Measurements from ENCODE around the gene ERN1. TPM values are rescaled to one million over a fixed set of nuclear protein-coding genes. Genes with fewer than 3 reads are reported as not detected.

The ERN1 gene
- total RNA-seq, 1 donor from 2014 or later = 22.1 TPM

DNA sequence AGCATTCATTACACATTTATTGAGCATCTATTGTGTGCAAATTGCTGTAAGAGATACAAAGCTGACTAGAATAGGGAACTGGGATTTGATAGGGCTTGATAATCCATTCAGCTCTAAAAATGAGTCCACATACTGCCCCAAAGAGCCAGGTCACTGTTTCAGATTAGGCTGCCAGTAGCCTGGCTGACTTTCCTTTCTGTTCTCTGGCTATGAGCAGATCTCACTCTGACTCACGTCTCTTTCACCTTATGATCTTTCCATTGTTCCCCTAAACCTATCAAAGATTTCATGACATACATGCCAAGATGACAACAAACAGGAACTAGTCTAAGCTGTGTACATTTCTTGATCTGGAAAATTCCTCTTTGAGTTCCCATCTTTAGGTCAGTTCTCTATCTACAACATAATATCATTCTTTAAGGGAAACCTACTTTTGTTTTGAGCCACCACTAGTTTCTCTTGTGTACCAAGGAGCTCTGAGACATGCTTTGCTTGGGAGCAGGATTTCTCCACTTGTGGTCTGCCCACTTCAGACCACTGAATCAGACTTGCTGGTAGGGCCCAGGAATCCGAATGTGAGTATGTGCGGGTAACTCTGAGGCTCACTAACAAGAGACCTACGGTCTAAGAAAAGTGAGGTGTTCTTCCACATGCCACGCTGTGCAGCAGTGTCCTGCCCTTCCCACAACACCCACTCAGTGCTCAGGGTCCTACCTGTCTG, 68.6 kb downstream of the ERN1 start:
- FAIRE-seq = peak; percentile 62
- DNase-seq (ENCODE audit: low read depth) = peak; percentile 85
- TF ChIP-seq, protein P1, sequence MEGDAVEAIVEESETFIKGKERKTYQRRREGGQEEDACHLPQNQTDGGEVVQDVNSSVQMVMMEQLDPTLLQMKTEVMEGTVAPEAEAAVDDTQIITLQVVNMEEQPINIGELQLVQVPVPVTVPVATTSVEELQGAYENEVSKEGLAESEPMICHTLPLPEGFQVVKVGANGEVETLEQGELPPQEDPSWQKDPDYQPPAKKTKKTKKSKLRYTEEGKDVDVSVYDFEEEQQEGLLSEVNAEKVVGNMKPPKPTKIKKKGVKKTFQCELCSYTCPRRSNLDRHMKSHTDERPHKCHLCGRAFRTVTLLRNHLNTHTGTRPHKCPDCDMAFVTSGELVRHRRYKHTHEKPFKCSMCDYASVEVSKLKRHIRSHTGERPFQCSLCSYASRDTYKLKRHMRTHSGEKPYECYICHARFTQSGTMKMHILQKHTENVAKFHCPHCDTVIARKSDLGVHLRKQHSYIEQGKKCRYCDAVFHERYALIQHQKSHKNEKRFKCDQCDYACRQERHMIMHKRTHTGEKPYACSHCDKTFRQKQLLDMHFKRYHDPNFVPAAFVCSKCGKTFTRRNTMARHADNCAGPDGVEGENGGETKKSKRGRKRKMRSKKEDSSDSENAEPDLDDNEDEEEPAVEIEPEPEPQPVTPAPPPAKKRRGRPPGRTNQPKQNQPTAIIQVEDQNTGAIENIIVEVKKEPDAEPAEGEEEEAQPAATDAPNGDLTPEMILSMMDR (IDR thresholded peaks at IDR 0.05; ENCODE audit: insufficient read depth, low read length, severe bottlenecking) = no peak
- Histone ChIP-seq H3K36me3 (ENCODE audit: control insufficient read depth, insufficient read depth, low read length) (peaks cover 30% of the 10 kb centered on the region), H3K27me3 (ENCODE audit: control insufficient read depth, insufficient read depth, low read length) (no peaks in the 10 kb centered on the region), H3K4me3 (ENCODE audit: low read depth, low read length) (no peak overlapping the region)

DNA sequence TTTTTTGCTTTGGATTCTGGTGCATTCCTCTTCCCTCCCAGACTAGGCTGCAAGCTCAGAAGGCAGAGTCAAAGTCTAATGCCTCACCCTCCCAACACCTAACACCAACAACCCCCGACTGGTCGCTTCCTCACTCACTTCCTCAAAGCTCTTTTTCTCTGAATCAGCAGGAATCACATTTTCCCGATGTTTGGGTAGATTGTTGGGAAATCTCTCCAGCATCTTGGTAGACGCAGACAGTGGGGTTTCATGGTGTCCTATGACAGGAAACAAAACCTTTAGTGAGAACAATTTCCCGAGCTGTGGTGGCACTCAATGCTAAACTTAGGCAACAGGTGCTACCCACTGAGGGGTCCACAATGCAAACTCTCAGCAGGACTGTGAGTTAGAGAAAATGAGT, 69.6 kb downstream of the ERN1 start:
- Histone ChIP-seq H3K27me3 (ENCODE audit: control insufficient read depth, insufficient read depth, low read length) (no peaks in the 10 kb centered on the region), H3K36me3 (ENCODE audit: control insufficient read depth, insufficient read depth, low read length) (peaks cover 37% of the 10 kb centered on the region), H3K4me3 (ENCODE audit: low read depth, low read length) (no peak overlapping the region)
- peak; percentile 18 for FAIRE-seq
- TF ChIP-seq, protein P1 (IDR thresholded peaks at IDR 0.05; ENCODE audit: insufficient read depth, low read length, severe bottlenecking) = no peak
- no peak for DNase-seq (ENCODE audit: low read depth)

DNA sequence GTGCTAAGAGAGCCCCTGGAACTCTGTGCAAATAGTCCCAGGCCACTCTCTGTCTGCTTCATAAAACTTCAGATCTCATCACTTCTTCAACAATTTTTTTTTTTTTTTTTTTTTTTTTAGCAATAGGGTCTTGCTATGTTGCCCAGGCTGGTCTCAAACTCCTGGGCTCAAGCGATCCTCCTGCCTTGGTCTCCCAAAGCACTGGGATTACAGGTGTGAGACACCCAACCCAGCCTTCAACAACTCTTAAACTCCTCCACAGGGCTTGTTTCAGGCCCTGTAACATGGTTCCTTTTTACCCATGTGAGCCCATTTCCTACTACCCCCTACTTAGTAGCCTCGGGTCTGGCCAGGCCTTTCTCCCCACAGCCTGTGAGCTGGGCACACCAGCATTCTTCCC, 70.2 kb downstream of the ERN1 start:
- TF ChIP-seq, protein P1 (IDR thresholded peaks at IDR 0.05; ENCODE audit: insufficient read depth, low read length, severe bottlenecking) = no peak
- no peak for FAIRE-seq
- H3K36me3 ChIP-seq (ENCODE audit: control insufficient read depth, insufficient read depth, low read length) = peaks cover 40% of the 10 kb centered on the region

DNA sequence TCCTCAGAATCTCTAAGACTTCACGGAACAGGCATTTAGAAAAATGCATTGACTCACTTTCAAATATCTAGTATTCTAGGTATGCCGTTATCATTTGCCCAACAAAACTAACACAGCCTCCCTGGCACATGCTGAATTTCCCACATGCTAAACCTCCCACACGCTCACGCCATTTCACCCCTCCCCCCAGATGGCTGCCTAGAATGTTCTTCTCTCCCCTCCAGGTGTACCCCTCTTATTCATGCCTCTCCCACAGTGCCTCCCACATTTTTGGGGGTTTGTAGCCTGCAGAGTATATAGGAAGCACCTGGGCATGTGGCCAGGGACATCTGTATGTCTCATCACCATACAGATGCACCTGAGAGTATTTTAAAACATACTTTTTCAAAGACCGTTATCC, 71.3 kb downstream of the ERN1 start:
- H3K27me3 ChIP-seq (ENCODE audit: control insufficient read depth, insufficient read depth, low read length) = no peaks in the 10 kb centered on the region
- H3K4me3 ChIP-seq (ENCODE audit: low read depth, low read length) = no peak overlapping the region
- DNase-seq (ENCODE audit: low read depth) (no peak), FAIRE-seq (no peak)
- TF ChIP-seq, protein P1 (IDR thresholded peaks at IDR 0.05; ENCODE audit: insufficient read depth, low read length, severe bottlenecking) = no peak
- H3K36me3 ChIP-seq (ENCODE audit: control insufficient read depth, insufficient read depth, low read length) = peaks cover 45% of the 10 kb centered on the region

More for the DNA sequence above, 70.2 kb downstream of the ERN1 start:
- no peak for DNase-seq (ENCODE audit: low read depth)
- no peak overlapping the region for H3K4me3 ChIP-seq (ENCODE audit: low read depth, low read length)
- no peaks in the 10 kb centered on the region for H3K27me3 ChIP-seq (ENCODE audit: control insufficient read depth, insufficient read depth, low read length)

DNA sequence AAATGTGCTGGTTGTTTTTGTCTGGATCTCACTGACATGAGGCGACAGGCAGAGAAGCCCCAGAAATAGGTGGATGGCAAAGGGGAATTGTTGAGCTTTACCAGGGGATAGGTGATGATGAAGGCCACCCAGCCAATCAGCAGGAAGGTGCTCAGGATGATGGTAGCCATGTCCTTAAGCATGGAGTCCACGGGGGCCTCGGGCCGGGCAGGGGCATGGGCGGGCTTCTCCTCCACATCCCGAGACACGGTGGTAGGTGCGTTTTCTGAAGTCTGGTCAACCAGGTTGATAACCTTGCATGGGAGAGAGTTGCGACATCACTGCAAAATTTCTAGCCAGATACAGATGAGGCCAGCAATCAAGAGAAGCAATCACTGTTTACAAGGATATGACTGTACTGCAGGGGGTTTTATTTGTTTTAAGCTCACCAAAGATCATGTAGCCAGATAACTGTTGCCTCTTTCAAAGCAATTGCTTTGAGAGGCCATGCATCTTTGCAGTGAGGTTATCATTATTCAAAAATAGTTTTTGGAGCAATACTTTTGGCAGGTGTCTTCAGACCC, 72.2 kb downstream of the ERN1 start:
- H3K4me3 ChIP-seq (ENCODE audit: low read depth, low read length) = no peak overlapping the region
- no peaks in the 10 kb centered on the region for H3K27me3 ChIP-seq (ENCODE audit: control insufficient read depth, insufficient read depth, low read length)
- peaks cover 47% of the 10 kb centered on the region for H3K36me3 ChIP-seq (ENCODE audit: control insufficient read depth, insufficient read depth, low read length)
- TF ChIP-seq, protein P1 (IDR thresholded peaks at IDR 0.05; ENCODE audit: insufficient read depth, low read length, severe bottlenecking) = no peak
- DNase-seq (ENCODE audit: low read depth) (no peak), FAIRE-seq (no peak)
